ENCODE measurements around the gene ERBB4. TPM values are rescaled to one million over a fixed set of nuclear protein-coding genes. Genes with fewer than 3 reads are reported as not detected.
"Not testable (repeated sequence)": the region's sequence is repeated elsewhere in the genome, so short reads cannot be mapped to it uniquely, and the experiment has no call there.

ERBB4 gene
- total RNA-seq, 1 experiment from 2014 or later: 0.04 TPM

GRCh38 chr2:212473211-212473610 is 65.4 kb downstream of the ERBB4 start:
- H3K36me3 Mint-ChIP-seq (ENCODE audit: insufficient read depth in 1 of 3, low read depth in 3 of 3): no peaks in the 10 kb centered on the region
- Histone ChIP-seq H3K27ac (ENCODE audit: insufficient read length, low read depth, low read length) (no peak overlapping the region), H2BK120ac (ENCODE audit: low read depth, low read length, poor library complexity, severe bottlenecking) (no peak overlapping the region)

DNA sequence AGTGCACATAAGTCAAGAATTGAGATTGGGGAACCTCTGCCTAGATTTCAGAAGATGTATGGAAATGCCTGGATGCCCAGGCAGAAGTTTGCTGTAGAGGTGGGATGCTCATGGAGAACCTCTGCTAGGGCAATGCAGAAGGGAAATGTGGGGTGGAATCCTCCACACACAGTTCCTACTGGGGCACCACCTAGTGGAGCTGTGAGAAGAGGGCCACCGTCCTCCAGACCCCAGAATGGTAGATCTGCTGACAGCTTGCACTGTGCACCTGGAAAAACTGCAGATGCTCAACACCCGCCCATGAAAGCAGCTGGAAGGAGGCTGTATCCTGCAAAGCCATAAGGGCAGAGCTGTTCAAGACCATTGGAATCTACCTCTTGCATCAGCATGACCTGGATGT is 71.1 kb downstream of the ERBB4 start:
- not testable (repeated sequence) for DNase-seq; H3K4me3 Mint-ChIP-seq; H4K20me1 ChIP-seq (ENCODE audit: control insufficient read depth, insufficient read depth, insufficient read length); H2AFZ ChIP-seq (ENCODE audit: low read length); H3K27me3 Mint-ChIP-seq (ENCODE audit: low read depth); H4K5ac ChIP-seq (ENCODE audit: insufficient read length, low read depth, low read length); H3K79me2 ChIP-seq (ENCODE audit: insufficient read depth, low read length); H2BK12ac ChIP-seq (ENCODE audit: insufficient read length, low read depth, low read length); H2BK5ac ChIP-seq (ENCODE audit: insufficient read length, low read length); H3K27ac Mint-ChIP-seq; H4K8ac ChIP-seq (replicated peaks; ENCODE audit: insufficient read length, low read depth, low read length); H3K27me3 ChIP-seq (ENCODE audit: insufficient read depth, low read length); H2BK20ac ChIP-seq (ENCODE audit: low read depth, low read length, poor library complexity, severe bottlenecking); H3K4me2 ChIP-seq (ENCODE audit: insufficient read depth, insufficient read length, low read length); H2AK5ac ChIP-seq (ENCODE audit: insufficient read length, low read length); H2BK120ac ChIP-seq (ENCODE audit: low read depth, low read length, poor library complexity, severe bottlenecking); H3K4me1 ChIP-seq (ENCODE audit: insufficient read depth, low read length); H3T11ph ChIP-seq (ENCODE audit: low read length); H3K36me3 Mint-ChIP-seq (ENCODE audit: insufficient read depth in 1 of 3, low read depth in 3 of 3); H3K27ac ChIP-seq (ENCODE audit: insufficient read length, low read depth, low read length); H3K4ac ChIP-seq (ENCODE audit: low read depth, low read length); H3K23ac ChIP-seq (ENCODE audit: insufficient read length, low read depth, low read length); H3K9me3 ChIP-seq (ENCODE audit: control insufficient read depth, low read depth, low read length); H3K18ac ChIP-seq (ENCODE audit: insufficient read length, low read depth, low read length); H3K56ac ChIP-seq (ENCODE audit: insufficient read length, low read depth, low read length); H4K91ac ChIP-seq (ENCODE audit: insufficient read length, low read depth, low read length); H3K14ac ChIP-seq (ENCODE audit: insufficient read depth, low read length); H3K23me2 ChIP-seq (ENCODE audit: insufficient read length, low read depth, low read length, poor library complexity, severe bottlenecking); H2BK15ac ChIP-seq (ENCODE audit: low read depth, low read length); H3K79me1 ChIP-seq (ENCODE audit: insufficient read depth, low read depth, low read length, poor library complexity, severe bottlenecking); H3K4me1 Mint-ChIP-seq; H3K9ac ChIP-seq (ENCODE audit: extremely low read depth, insufficient read length, low read length)
- no CpG with 5 or more reads among the region's 2 CpGs for WGBS (ENCODE audit: extremely low coverage, insufficient read length, low lambda C conversion rate)
- peaks cover 0 to 15% of the 10 kb centered on the region in 2 experiments; a peak in 2 of 5 replicates for H3K9me3 Mint-ChIP-seq

More at GRCh38 chr2:212473211-212473610, 65.4 kb downstream of the ERBB4 start:
- H3K9ac ChIP-seq (ENCODE audit: extremely low read depth, insufficient read length, low read length): no peak overlapping the region
- H3K14ac ChIP-seq (ENCODE audit: insufficient read depth, low read length): no peak overlapping the region
- no peak overlapping the region for H2AFZ ChIP-seq (ENCODE audit: low read length)
- H4K5ac ChIP-seq (ENCODE audit: insufficient read length, low read depth, low read length): no peak overlapping the region
- no peaks in the 10 kb centered on the region for H3K27me3 ChIP-seq (ENCODE audit: insufficient read depth, low read length)
- H3K9me3 Mint-ChIP-seq: 0 out of 5 replicates have a peak, but pooled peaks cover 0 to 3% of the 10 kb centered on the region in 2 experiments
- no peak for TF ChIP-seq CTCF (conservative IDR thresholded peaks at IDR 0.05)
- H3K4me3 Mint-ChIP-seq: no peak overlapping the region
- H2AK5ac ChIP-seq (ENCODE audit: insufficient read length, low read length): no peak overlapping the region
- H3K4me1 Mint-ChIP-seq: no peaks in the 10 kb centered on the region
- no peaks in the 10 kb centered on the region for H4K20me1 ChIP-seq (ENCODE audit: control insufficient read depth, insufficient read depth, insufficient read length)
- no peak overlapping the region for H3K4ac ChIP-seq (ENCODE audit: low read depth, low read length)
- H2BK12ac ChIP-seq (ENCODE audit: insufficient read length, low read depth, low read length): no peak overlapping the region
- no peaks in the 10 kb centered on the region for H3K23me2 ChIP-seq (ENCODE audit: insufficient read length, low read depth, low read length, poor library complexity, severe bottlenecking)
- no peak overlapping the region for H3K18ac ChIP-seq (ENCODE audit: insufficient read length, low read depth, low read length)
- H3K27ac Mint-ChIP-seq: no peak overlapping the region
- no peak overlapping the region for H4K91ac ChIP-seq (ENCODE audit: insufficient read length, low read depth, low read length)
- H3T11ph ChIP-seq (ENCODE audit: low read length): no peak overlapping the region
- no peaks in the 10 kb centered on the region for H3K9me3 ChIP-seq (ENCODE audit: control insufficient read depth, low read depth, low read length)
- H2BK20ac ChIP-seq (ENCODE audit: low read depth, low read length, poor library complexity, severe bottlenecking): no peak overlapping the region
- H3K4me1 ChIP-seq (ENCODE audit: insufficient read depth, low read length): no peaks in the 10 kb centered on the region
- no peak overlapping the region for H3K4me2 ChIP-seq (ENCODE audit: insufficient read depth, insufficient read length, low read length)
- no peak overlapping the region for H2BK15ac ChIP-seq (ENCODE audit: low read depth, low read length)
- no peak overlapping the region for H2BK5ac ChIP-seq (ENCODE audit: insufficient read length, low read length)
- no peak for DNase-seq
- H3K79me2 ChIP-seq (ENCODE audit: insufficient read depth, low read length): no peaks in the 10 kb centered on the region
- H3K27me3 Mint-ChIP-seq (ENCODE audit: low read depth): no peaks in the 10 kb centered on the region
- WGBS (ENCODE audit: extremely low coverage, insufficient read length, low lambda C conversion rate): no CpG with 5 or more reads among the region's 1 CpG
- no peak overlapping the region for H3K23ac ChIP-seq (ENCODE audit: insufficient read length, low read depth, low read length)
- H4K8ac ChIP-seq (replicated peaks; ENCODE audit: insufficient read length, low read depth, low read length): no peak overlapping the region
- no peak overlapping the region for H3K56ac ChIP-seq (ENCODE audit: insufficient read length, low read depth, low read length)
- no peaks in the 10 kb centered on the region for H3K79me1 ChIP-seq (ENCODE audit: insufficient read depth, low read depth, low read length, poor library complexity, severe bottlenecking)

All from H9 (cell line).